ENCODE measurements around the gene RFPL2.

Gene RFPL2

DNA sequence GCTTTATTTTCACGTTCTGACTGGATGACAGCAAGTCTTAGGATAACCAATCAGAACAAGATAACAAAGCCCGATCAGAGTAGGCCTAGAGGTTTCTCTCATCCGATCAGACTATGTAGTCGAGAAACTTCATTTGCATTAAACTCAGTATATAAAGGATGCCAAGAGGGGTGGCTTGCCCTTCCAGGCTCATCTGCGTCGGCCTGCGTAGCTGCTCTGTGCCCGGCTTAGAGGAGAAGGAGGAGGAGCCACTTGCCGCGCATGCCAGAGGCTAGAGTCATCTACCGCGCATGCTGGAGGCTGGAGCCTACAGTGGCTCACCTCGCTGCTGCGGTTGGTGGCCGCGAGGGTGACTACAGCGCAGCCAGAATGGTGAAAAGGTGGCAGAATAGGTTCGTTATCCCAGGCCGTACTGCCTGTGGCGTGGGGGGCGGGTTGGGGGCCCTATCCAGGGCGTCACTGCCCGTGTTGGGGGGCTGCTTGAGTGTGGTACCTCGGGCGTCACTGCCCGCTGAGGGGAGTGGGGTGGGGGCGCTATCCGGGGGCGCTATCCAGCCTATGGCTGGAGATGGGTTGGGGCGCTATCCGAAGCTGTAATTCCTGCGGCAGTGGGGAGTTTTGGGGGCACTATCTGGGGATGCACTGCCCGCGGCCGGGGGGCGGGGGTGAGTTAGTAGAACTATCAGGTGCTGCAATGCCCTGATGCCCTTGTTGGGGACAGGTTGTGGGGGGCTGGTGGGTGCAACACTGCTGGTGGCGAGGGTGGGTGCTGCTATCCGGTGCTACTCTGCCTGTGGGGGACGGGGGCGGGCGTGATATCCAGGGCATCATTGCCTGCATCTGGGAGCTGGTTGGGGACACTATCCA, at the start of gene RFPL2:
Gene RFPL2, minus strand, starts transcription at position 218 of the 867 bp plus-strand sequence. CDS start 2,622 bp downstream, outside the sequence.
- DNase-seq: no peak

DNA sequence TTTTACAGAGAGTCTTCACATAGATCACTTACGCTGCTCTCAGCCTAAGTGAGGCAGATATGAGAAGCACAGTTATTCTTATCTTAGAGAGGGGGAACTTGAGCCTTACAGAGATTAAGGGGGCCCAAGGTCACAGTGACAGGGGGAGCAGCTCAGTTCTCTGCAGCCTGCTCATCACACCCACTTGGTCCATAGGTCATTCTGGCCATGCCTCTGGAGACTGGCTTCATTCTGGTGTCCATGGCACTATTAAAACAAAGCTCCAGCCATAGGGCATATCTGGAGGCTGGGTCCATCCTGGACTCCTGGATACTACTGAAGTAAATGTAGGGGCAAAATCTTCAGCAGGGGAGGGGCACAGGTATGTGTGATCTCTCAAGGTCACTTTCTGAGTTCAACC, 44.4 kb upstream of the RFPL2 start:
- DNase-seq: no peak

- DNase-seq: no peak
These were observed 43.4 kb upstream of the RFPL2 start for GRCh38 chr22:32248276-32248675.

DNA sequence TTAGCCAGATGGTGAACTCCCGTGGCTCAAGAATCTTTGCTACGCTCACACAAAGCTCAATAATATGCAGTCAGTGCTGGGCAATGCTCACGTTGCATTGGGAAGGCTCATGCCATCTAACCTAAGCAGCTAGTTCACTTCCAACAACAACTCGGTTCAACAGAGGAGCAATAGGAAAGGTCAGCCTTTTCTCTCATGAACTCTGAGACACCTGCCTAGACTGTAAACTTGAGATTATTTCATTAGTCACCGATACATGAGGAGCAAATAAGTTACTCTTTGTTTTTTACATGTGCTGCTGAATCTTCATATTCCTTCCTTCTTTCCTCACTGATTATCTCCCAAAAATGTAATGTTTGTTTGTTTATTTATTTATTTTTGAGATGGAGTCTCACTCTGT, 41.3 kb upstream of the RFPL2 start:
- no peak for DNase-seq

DNA sequence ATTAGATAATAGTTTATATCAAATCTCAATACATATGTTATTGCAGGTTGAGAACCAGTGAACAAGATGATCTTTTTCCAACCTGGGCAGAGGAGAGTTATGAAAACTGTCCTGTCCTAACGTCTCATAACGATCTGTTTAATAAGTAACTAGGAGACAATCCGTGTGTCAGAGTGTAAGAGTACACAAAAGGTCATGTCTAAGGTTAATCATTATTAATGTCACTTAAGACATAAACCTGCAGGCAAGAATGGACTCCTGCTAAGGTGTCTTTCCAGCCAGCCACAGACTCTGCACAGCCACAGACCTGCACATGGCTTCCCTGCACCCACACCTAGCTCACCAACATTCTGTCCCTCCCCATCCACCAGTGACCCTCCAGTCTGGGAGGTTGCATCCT, 40.2 kb upstream of the RFPL2 start:
- no peak for DNase-seq

DNA sequence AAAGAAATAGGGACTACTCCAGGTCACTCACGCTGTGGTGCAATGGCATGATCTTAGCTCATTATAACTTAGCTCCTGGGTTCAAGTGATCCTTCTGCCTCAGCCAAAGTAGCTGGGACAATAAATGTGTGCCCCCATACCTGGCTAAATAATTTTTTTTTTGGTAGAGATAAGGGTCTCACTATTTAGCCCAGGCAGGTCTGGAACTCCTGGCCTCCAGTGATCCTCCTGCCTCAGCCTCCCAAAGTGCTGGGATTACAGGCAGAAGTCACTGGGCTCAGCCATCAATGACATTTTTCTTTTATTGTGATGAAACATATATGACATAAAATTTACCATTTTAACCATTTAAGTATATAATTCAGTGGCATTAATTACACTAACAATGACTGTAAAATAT, 39.7 kb upstream of the RFPL2 start:
- DNase-seq: no peak

GRCh38 chr22:32240461-32240860, 35.6 kb upstream of the RFPL2 start:
- no peak for DNase-seq

GRCh38 chr22:32237906-32238305, 33.0 kb upstream of the RFPL2 start:
- DNase-seq: peak; percentile 1

GRCh38 chr22:32236970-32237369, 32.1 kb upstream of the RFPL2 start:
- no peak for DNase-seq

DNA sequence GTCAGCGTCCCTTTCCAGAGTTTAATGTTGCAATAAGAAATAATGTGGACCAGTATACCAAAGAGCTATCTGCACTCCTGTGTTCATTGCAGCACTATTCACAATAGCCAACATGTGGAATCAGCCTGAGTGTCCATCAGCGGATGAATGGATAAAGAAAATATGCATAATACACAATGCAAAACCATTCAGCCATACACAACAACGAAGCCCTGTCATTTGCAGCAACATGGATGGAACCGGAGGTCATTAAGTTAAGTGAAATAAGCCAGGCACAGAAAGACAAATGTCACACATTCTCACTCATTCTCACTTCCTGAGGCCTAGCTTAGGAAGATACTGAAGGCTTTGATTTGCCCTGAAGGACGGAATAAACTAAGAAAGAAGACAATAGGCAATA, 28.2 kb upstream of the RFPL2 start:
- DNase-seq: no peak

DNA sequence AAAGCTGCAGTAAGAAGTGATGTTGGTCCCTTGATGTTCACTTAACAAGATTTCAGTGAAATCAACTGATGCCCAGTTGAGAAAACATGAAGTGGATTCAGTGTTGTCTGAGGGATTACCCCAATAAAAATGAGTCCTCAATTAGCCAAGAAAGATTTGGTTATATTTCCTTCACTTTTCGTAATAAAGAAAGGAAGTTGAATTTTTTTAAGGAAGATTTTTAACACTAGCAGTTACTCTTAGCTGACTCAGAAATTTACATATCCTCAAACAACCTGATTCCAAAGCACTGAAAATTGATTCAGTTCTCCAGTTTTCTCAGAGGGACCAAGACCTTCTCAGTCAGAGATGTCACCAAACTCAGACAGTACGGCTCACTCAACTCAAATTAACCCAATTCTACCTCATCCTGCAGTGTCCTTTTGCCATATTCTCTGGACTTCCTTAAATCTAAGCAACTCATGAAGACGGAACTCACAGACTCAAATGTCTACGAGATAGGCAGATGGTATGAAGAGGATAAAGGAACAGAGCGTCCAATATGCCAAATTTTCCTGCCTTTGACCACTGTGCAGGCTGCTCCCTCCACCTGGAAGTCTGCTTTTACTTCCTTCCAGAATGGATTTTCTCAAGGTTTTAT, 27.4 kb upstream of the RFPL2 start:
- no peak for DNase-seq

- DNase-seq: no peak
These were observed 21.6 kb upstream of the RFPL2 start for GRCh38 chr22:32226326-32227104.

DNA sequence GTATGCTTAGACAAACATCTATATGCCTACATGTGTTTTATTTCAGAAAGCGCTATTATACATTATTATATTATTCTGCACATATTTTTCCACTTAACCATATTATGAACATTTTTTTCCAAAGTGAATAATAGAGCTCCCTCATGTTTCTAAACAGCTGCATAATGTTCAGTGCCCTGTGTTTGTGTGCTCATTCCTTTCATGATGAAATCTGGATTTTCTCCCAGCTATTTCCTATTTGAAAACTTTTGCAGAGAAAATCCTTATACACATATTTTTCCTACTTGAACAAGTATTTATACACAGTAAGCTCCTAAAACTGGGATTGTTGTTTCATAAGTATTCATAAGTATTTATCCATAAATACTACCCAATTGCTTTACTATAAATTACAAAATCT, 18.1 kb upstream of the RFPL2 start:
- no peak for DNase-seq

GRCh38 chr22:32219026-32219425, 14.2 kb upstream of the RFPL2 start:
- no peak for DNase-seq

- no peak for DNase-seq
These were observed 13.6 kb upstream of the RFPL2 start for GRCh38 chr22:32218470-32218869.

DNA sequence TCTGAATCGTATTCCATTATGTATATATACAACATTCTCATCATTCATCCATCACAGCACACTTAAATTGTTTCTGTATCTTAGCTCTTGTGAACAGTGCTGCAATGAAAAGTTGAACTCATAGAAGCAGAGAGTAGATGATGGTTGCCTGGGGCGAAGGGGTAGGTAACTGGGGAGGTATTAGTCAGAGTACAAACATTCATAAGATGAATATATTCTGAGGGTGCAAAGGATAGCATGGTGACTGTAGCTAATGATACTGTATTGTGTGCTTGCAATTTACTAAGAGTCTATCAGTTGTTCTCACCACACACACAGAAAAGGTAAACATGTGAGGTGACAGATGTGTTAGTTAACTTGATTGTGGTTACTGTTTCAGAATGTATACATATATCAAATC, 12.6 kb upstream of the RFPL2 start:
- DNase-seq: no peak

- DNase-seq: no peak
These were observed 12.0 kb upstream of the RFPL2 start for GRCh38 chr22:32216911-32217310.

- DNase-seq: no peak
These were observed 6.1 kb upstream of the RFPL2 start for GRCh38 chr22:32211011-32211410.

DNA sequence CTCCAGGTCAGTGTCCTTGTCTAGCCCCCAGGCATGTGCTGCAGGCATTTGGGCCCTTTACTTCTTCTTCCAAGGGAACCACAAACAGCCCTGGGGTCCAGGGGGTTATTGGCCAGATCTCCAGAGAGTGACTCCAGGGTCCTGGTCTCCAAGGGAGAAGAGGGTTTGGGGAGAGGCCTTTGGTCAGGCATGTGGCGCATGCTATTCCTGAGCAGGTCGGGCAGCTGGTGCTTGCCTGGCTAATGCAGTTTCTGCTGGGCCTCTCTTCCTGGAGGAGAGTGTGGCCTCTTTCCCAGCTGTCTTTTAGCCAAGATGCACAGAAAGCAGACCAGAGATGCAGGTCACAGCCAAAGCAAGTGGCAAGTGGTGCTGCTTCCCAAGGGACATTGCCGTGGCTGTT, 3.8 kb upstream of the RFPL2 start:
- DNase-seq: no peak

DNA sequence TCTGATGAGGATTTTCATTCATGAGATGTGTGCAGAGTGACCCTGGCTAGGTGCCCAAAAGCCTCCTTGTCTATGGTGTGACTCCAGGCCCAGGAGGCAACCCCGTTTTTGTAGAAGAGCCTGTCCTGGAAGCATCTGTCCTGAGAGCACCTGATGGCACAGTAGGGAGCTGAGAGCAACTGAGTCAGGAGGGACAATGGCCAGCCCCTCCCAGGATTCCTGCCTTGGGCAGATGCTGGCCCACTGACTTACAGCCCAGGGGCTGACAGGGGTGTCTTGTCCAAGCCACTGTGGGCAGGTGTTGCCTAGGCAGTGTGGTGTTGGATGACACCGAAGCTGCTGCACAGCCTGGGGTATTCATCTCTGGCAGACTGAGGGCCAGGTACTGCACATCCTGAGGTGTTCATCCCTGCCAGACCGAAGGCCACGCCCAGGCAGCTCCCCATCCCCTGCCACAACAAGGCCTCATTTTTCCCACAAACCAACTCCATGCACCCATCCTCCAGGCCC, 3.2 kb upstream of the RFPL2 start:
- no peak for DNase-seq

GRCh38 chr22:32206774-32207758, 2.2 kb upstream of the RFPL2 start:
- no peak for DNase-seq

Data from DMS79 treated with DMSO at 0.1 percent for 48 hours (cell line).